ENCODE data around the gene FAIM. TPM values are rescaled to one million over a fixed set of nuclear protein-coding genes. Genes with fewer than 3 reads are reported as not detected.

FAIM gene
- total and polyA plus RNA-seq, 2 of the 8 experiments (the other 6 are each of a cell fraction or from before 2014, with no cell fraction given), result 1.2 to 7.1 TPM

- TF ChIP-seq, protein P1, sequence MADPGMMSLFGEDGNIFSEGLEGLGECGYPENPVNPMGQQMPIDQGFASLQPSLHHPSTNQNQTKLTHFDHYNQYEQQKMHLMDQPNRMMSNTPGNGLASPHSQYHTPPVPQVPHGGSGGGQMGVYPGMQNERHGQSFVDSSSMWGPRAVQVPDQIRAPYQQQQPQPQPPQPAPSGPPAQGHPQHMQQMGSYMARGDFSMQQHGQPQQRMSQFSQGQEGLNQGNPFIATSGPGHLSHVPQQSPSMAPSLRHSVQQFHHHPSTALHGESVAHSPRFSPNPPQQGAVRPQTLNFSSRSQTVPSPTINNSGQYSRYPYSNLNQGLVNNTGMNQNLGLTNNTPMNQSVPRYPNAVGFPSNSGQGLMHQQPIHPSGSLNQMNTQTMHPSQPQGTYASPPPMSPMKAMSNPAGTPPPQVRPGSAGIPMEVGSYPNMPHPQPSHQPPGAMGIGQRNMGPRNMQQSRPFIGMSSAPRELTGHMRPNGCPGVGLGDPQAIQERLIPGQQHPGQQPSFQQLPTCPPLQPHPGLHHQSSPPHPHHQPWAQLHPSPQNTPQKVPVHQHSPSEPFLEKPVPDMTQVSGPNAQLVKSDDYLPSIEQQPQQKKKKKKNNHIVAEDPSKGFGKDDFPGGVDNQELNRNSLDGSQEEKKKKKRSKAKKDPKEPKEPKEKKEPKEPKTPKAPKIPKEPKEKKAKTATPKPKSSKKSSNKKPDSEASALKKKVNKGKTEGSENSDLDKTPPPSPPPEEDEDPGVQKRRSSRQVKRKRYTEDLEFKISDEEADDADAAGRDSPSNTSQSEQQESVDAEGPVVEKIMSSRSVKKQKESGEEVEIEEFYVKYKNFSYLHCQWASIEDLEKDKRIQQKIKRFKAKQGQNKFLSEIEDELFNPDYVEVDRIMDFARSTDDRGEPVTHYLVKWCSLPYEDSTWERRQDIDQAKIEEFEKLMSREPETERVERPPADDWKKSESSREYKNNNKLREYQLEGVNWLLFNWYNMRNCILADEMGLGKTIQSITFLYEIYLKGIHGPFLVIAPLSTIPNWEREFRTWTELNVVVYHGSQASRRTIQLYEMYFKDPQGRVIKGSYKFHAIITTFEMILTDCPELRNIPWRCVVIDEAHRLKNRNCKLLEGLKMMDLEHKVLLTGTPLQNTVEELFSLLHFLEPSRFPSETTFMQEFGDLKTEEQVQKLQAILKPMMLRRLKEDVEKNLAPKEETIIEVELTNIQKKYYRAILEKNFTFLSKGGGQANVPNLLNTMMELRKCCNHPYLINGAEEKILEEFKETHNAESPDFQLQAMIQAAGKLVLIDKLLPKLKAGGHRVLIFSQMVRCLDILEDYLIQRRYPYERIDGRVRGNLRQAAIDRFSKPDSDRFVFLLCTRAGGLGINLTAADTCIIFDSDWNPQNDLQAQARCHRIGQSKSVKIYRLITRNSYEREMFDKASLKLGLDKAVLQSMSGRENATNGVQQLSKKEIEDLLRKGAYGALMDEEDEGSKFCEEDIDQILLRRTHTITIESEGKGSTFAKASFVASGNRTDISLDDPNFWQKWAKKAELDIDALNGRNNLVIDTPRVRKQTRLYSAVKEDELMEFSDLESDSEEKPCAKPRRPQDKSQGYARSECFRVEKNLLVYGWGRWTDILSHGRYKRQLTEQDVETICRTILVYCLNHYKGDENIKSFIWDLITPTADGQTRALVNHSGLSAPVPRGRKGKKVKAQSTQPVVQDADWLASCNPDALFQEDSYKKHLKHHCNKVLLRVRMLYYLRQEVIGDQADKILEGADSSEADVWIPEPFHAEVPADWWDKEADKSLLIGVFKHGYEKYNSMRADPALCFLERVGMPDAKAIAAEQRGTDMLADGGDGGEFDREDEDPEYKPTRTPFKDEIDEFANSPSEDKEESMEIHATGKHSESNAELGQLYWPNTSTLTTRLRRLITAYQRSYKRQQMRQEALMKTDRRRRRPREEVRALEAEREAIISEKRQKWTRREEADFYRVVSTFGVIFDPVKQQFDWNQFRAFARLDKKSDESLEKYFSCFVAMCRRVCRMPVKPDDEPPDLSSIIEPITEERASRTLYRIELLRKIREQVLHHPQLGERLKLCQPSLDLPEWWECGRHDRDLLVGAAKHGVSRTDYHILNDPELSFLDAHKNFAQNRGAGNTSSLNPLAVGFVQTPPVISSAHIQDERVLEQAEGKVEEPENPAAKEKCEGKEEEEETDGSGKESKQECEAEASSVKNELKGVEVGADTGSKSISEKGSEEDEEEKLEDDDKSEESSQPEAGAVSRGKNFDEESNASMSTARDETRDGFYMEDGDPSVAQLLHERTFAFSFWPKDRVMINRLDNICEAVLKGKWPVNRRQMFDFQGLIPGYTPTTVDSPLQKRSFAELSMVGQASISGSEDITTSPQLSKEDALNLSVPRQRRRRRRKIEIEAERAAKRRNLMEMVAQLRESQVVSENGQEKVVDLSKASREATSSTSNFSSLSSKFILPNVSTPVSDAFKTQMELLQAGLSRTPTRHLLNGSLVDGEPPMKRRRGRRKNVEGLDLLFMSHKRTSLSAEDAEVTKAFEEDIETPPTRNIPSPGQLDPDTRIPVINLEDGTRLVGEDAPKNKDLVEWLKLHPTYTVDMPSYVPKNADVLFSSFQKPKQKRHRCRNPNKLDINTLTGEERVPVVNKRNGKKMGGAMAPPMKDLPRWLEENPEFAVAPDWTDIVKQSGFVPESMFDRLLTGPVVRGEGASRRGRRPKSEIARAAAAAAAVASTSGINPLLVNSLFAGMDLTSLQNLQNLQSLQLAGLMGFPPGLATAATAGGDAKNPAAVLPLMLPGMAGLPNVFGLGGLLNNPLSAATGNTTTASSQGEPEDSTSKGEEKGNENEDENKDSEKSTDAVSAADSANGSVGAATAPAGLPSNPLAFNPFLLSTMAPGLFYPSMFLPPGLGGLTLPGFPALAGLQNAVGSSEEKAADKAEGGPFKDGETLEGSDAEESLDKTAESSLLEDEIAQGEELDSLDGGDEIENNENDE (IDR thresholded peaks at IDR 0.05; ENCODE audit: insufficient replicate concordance, low read length), result no peak
These were observed 10.0 kb upstream of the FAIM start (continued) for GRCh38 chr3:138598534-138598933.
